ENCODE results near the gene ACKR1. TPM values are rescaled to one million over a fixed set of nuclear protein-coding genes. Genes with fewer than 3 reads are reported as not detected.

Gene ACKR1
- 100 to 1,000 TPM; 110 TPM for total RNA-seq
- long read RNA-seq, donor 1, transcript ACKR1-201 (1 exons, 1,242 nt) = minor isoform, 8 of 46 reads
- long read RNA-seq, donor 1, transcript ACKR1-202 (2 exons, 2,008 nt) = major isoform, 38 of 46 reads
- long read RNA-seq, donor 1, partial matches to known transcripts = 0 of 46 reads
- long read RNA-seq, donor 1, other reads (novel, unspliced or antisense) = 0 of 46 reads
- long read RNA-seq, donor 2, transcript ACKR1-202 (2 exons, 2,008 nt) = major isoform, 241 of 258 reads
- long read RNA-seq, donor 2, transcript ACKR1-201 (1 exons, 1,242 nt) = minor isoform, 15 of 258 reads
- long read RNA-seq, donor 2, partial matches to known transcripts = 0 of 258 reads
- long read RNA-seq, donor 2, other reads (novel, unspliced or antisense) = 2 of 258 reads

GRCh38 chr1:159204161-159205141, at the start of gene ACKR1:
Gene ACKR1 (plus strand): TSS chr1:159204875. CDS start chr1:159204960, 85 bp downstream.
- intact Hi-C loops (cut with DNase I) = no loop called here
- no peak for DNase-seq (ENCODE audit: low spot score)

GRCh38 chr1:159161001-159161718, 43.5 kb upstream of the ACKR1 start:
- intact Hi-C loops (cut with DNase I) = loop anchor here in 1 of 2 donors (5.0 kb wide), 1 partner anchor 36 kb away; no protein-coding TSS in a partner anchor
- peak; percentile 89 for DNase-seq (ENCODE audit: low spot score)

- DNase-seq (ENCODE audit: low spot score) = no peak
- intact Hi-C loops (cut with DNase I) = loop anchor here in 1 of 2 donors (5.0 kb wide), 1 partner anchor 36 kb away; no protein-coding TSS in a partner anchor
Measured at GRCh38 chr1:159161719-159162026, 43.0 kb upstream of the ACKR1 start.

GRCh38 chr1:159162516-159163265, 42.0 kb upstream of the ACKR1 start:
- no peak for DNase-seq (ENCODE audit: low spot score)
- intact Hi-C loops (cut with DNase I) = loop anchor here in 1 of 2 donors (5.0 kb wide), 1 partner anchor 35 kb away; no protein-coding TSS in a partner anchor

- intact Hi-C loops (cut with DNase I) = loop anchor here in 1 of 2 donors (5.0 kb wide), 1 partner anchor 34 kb away; no protein-coding TSS in a partner anchor
- no peak for DNase-seq (ENCODE audit: low spot score)
Measured at GRCh38 chr1:159163614-159164228, 41.0 kb upstream of the ACKR1 start.

GRCh38 chr1:159168043-159168442, 36.6 kb upstream of the ACKR1 start:
- intact Hi-C loops (cut with DNase I) = no loop called here
- no peak for DNase-seq (ENCODE audit: low spot score)

GRCh38 chr1:159170639-159171038, 34.0 kb upstream of the ACKR1 start:
- intact Hi-C loops (cut with DNase I) = no loop called here
- DNase-seq (ENCODE audit: low spot score) = no peak

- intact Hi-C loops (cut with DNase I) = no loop called here
- DNase-seq (ENCODE audit: low spot score) = no peak
Measured at GRCh38 chr1:159171254-159171687, 33.4 kb upstream of the ACKR1 start, which contains the start of gene CADM3. Gene CADM3 (plus strand): TSS chr1:159171615. CDS start chr1:159171766, 151 bp downstream.

GRCh38 chr1:159171688-159172501, 32.8 kb upstream of the ACKR1 start:
- intact Hi-C loops (cut with DNase I) = no loop called here
- no peak for DNase-seq (ENCODE audit: low spot score)

GRCh38 chr1:159172614-159173291, 31.9 kb upstream of the ACKR1 start:
- intact Hi-C loops (cut with DNase I) = no loop called here
- DNase-seq (ENCODE audit: low spot score) = no peak

- intact Hi-C loops (cut with DNase I) = no loop called here
- no peak for DNase-seq (ENCODE audit: low spot score)
Measured at GRCh38 chr1:159173320-159173719, 31.4 kb upstream of the ACKR1 start.

- no peak for DNase-seq (ENCODE audit: low spot score)
- intact Hi-C loops (cut with DNase I) = no loop called here
Measured at GRCh38 chr1:159175571-159175970, 29.1 kb upstream of the ACKR1 start.

GRCh38 chr1:159177272-159177907, 27.3 kb upstream of the ACKR1 start:
- DNase-seq (ENCODE audit: low spot score) = no peak

GRCh38 chr1:159179906-159180305, 24.8 kb upstream of the ACKR1 start:
- intact Hi-C loops (cut with DNase I) = no loop called here
- no peak for DNase-seq (ENCODE audit: low spot score)

More at GRCh38 chr1:159177272-159177907, 27.3 kb upstream of the ACKR1 start:
- intact Hi-C loops (cut with DNase I) = no loop called here

GRCh38 chr1:159180516-159180915, 24.2 kb upstream of the ACKR1 start:
- intact Hi-C loops (cut with DNase I) = no loop called here
- DNase-seq (ENCODE audit: low spot score) = no peak

- intact Hi-C loops (cut with DNase I) = no loop called here
- no peak for DNase-seq (ENCODE audit: low spot score)
Measured at GRCh38 chr1:159181328-159182024, 23.2 kb upstream of the ACKR1 start.

Data from posterior vena cava (tissue), 2 donors.